Stimulated activated CD8-positive, alpha-beta memory T cell treated with anti-CD3 and anti-CD28 coated beads, Interleukin-7, amount 100 ng/mL, for 1 hour (primary cell): Measurements from ENCODE around the gene DNAH14.
"Not testable (repeated sequence)": the region's sequence is repeated elsewhere in the genome, so short reads cannot be mapped to it uniquely, and the experiment has no call there.

Experiments used
- DNase-seq, 2 donors: peaks; one replicate each; pipeline ENCODE4 v3.0.0-alpha.2; 2020; ENCODE audit warnings: low read depth in 2 of 2

Gene DNAH14

GRCh38 chr1:224995602-224996001 is 66.1 kb downstream of the DNAH14 start:
- no peak for DNase-seq

DNA sequence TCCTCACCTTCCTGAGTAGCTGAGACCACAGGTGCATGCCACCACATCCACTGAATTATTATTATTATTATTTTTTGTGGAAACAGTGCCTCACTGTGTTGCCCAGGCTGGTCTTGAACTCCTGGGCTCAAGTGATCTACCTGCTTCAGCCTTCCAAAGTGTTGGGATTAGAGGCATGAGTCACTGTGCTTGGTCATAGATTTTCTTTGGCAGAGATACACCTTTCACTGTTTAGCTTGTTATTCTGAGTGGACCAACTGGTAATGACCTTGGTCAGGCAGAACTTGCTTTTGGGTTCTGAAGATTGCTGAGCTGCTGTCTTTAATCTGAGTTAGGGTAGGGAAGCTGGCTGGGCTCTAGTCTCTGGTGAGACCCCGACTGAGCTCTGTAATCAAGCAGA is 66.8 kb downstream of the DNAH14 start:
- no peak for DNase-seq

DNA sequence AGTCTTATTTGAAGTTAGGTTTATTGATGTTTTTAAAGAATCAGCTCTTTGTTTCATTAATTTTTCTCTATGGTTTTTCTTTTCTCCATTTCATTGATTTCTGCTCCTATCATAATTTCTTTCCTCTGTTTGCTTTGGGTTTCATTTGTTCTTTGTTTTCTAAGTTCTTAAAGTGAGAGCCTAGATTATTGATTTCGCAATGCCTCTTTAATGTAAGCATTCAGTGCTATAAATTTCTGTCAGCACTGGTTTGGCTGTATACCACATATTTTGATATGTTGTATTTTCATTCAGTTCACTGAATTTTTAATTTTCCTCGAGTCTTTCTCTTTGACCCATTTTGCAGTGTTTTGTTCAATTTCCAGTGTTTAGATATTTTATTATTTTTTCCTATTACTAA is 68.7 kb downstream of the DNAH14 start:
- DNase-seq, result no peak

DNA sequence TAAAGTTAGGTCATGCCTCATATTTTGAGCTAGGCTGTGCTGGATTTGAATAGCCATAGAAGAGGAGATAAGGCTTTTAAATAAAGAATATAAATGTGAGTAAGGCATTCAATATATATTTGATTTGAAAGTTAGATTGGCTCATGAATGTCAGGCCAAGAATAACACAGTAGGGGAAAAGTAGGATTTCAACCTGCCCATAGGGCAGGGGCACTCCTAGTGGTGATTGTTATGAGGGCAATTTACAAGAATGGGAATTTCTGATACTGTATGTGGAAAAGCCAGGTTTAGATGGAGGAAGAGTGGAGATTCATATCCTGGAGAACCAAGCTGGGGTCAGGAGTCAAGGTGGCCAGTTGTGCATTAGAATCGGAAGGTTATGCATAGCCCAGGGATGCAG is 74.9 kb downstream of the DNAH14 start:
- no peak for DNase-seq

- DNase-seq, result not testable (repeated sequence)
Observed at GRCh38 chr1:225006352-225006751, 76.9 kb downstream of the DNAH14 start.

DNA sequence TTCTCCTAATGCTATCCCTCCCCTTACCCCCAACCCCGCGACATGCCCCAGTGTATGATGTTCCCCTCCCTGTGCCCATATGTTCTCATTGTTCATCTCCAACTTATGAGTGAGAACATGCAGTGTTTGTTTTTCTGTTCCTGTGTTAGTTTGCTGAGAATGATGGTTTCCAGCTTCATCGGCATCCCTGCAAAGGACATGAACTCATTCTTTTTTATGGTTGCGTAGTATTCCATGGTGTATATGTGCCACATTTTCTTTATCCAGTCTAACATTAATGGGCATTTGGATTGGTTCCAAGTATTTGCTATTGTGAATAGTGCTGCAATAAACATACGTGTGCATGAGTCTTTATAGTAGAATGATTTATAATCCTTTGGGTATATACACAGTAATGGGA is 78.6 kb downstream of the DNAH14 start:
- DNase-seq, result not testable (repeated sequence)

DNA sequence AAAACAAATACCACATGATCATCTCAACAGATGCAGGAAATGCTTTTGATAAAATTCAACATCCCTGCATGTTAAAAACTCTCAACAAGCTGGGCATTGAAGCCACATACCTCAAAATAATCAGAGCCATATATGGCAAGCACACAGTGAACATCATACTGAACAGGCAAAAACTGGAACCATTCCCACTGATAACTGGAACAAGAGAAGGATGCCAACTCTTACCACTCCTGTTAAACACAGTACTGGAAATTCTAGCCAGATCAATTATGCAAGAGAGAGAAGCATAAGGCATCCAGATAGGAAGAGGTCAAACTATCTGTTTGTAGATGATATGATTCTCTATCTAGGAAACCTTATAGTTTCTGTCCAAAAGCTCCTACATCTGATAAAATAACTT is 91.6 kb downstream of the DNAH14 start:
- DNase-seq, result no peak

- DNase-seq, result no peak
Observed at GRCh38 chr1:225026701-225027100, 97.2 kb downstream of the DNAH14 start.

GRCh38 chr1:225036441-225036840 is 107.0 kb downstream of the DNAH14 start:
- not testable (repeated sequence) for DNase-seq

DNA sequence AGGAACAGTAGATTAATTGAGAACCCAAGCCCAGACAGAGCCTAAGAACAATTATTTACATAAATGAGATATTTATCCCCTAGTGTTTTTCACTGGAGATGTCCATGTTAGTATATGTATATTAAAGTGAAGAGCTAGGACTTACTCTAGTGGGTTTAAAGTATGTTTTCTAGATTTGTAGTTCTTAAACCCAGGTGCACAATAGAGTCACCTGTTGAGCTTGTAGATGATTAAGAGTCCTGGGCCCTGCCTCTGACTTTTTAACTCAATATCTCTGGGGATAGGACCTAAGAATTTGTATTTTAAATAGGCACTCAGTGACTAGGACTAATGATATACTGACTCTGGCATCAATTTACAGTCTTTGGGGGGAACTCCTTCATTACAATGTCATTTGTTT is 112.8 kb downstream of the DNAH14 start:
- DNase-seq, result no peak

DNA sequence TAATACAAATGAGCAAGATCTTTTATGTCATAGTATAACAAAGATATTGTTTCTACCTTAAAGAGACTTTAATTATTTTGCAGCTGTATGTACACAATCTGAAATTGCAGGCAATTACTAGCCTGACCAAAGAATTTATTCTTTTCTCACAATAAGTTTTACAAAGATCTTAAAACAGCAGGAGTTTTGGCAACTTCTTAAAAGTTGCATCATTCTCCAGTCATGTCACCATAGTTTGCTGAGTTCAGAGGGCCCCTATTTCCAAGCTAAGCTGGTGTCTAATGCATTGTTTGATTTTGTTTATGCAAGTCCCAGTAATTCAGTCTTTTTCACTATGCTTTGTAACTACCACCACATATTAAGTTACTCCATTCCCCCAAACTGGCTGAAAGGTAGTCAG is 114.8 kb downstream of the DNAH14 start:
- no peak for DNase-seq

DNA sequence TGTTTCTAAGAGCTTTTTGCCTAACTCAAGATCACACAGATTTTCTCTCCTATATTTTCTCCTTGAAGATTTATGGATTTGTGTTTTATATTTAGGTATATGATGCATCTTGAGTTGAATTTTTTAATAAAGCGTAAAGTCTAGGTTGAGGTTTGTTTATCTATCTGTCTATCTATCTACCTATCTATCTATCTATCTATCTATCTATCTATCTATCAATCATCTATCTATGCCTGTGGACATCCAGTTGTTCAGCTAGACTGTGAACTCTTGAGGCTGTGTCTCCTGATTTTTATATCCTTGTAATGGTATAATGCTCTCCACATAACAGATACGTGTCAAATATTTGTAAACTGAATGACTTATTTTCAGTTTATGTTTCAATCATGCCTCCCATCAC is 120.1 kb downstream of the DNAH14 start:
- no peak for DNase-seq

DNA sequence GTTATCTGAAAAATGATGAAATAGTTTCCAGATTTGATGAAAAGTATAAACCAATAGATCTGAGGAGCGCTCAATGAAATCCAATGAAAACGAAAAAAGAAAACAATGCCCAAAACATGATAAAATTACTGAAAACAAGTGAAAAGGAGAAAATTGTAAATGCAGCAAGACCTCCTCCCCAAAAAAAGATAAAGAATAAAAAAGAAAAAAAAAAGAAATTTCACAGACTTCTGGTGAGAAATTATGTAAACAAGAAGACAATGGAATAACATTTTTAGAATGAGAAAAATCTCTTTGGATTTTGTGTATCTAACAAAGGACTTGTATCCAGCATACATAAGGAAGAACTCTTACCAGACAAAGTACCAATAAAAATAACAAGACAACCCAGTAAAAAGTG is 134.2 kb downstream of the DNAH14 start:
- no peak for DNase-seq

GRCh38 chr1:225070972-225071371 is 141.5 kb downstream of the DNAH14 start:
- no peak for DNase-seq

DNA sequence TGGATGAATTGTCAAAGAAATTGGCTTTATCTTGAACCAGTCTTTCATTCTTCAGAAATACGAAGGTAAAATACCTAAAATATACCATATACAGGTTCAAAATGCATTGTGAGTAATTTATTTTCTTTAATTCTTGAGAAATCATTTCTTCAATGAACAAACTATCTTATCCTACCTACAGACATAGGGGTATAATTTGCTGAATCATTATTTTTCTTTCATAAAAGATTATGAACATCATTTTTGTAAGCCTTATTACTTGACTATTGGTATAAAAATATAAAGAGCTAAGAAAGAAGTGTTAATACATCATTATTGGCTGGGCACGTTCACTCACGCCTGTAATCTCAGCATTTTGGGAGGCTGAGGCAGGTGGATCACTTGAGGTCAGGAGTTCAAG is 167.7 kb downstream of the DNAH14 start:
- DNase-seq, result no peak

- no peak for DNase-seq
Observed at GRCh38 chr1:225111000-225111399, 181.5 kb downstream of the DNAH14 start.

GRCh38 chr1:225113265-225113664 is 183.8 kb downstream of the DNAH14 start:
- DNase-seq, result no peak

- DNase-seq, result no peak
Observed at GRCh38 chr1:225114354-225114990, 185.0 kb downstream of the DNAH14 start.

GRCh38 chr1:225119307-225119706 is 189.8 kb downstream of the DNAH14 start:
- no peak for DNase-seq

GRCh38 chr1:225121095-225121494 is 191.6 kb downstream of the DNAH14 start:
- no peak for DNase-seq

- DNase-seq, result no peak
Observed at GRCh38 chr1:225131869-225132268, 202.4 kb downstream of the DNAH14 start.

GRCh38 chr1:225137976-225138375 is 208.5 kb downstream of the DNAH14 start:
- no peak for DNase-seq

GRCh38 chr1:225143001-225143400 is 213.5 kb downstream of the DNAH14 start:
- DNase-seq, result no peak

DNA sequence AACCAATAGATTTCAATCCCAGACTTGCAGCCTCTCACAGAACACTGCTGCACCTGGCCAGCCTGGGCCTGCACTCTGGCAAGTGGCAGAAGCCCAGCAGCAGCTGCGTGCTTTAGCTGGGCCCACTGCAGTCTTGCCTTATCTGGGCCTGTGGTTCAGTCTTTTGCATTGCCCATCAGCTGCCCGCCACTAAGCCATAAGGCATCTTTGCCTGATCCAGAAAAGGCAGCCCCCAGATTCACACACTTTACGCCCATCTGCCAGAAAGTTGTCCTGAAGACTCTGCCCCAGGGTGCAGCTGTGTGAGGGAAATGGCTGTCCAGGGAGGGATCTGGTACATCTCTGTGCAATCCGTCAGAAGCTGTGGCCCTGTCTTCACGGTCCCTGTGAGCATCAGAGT is 217.0 kb downstream of the DNAH14 start:
- no peak for DNase-seq
